ENCODE results near the gene PRDM16. TPM values are rescaled to one million over a fixed set of nuclear protein-coding genes. Genes with fewer than 3 reads are reported as not detected.

The PRDM16 gene
- polyA plus RNA-seq, 3 donors: not detected

DNA sequence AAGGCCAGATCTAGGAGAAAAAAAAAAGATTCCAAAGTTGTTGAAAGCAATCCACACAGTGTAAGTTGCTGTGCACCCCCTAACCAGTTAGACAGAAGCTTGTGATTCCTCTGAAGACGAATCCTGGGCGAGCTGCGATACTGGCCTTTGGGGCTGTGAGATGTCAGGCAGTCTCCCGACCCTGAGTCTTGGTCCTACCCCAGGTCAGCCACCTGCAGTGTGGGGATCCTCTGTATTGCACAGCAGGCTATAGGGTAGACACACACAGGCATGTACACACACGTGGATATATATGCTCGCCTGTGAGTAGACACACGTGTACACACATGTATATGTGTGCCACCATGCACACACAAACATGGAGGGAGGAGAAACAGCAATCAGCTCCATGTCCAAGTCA lies 34.8 kb upstream of the PRDM16 start:
- H3K9ac ChIP-seq (ENCODE audit: insufficient read depth, low read length, poor library complexity, severe bottlenecking): no peak overlapping the region
- H3K27me3 Mint-ChIP-seq (ENCODE audit: low read depth in 3 of 3): peaks cover 2 to 8% (median 4%) of the 10 kb centered on the region in 3 donors
- intact Hi-C loops (cut with micrococcal nuclease): no loop called here
- 79% methylated on average over 7 of the region's 7 CpGs for WGBS (ENCODE audit: insufficient coverage)
- no peaks in the 10 kb centered on the region for H3K27me3 ChIP-seq (ENCODE audit: control insufficient read depth in 2 of 2, insufficient read depth in 2 of 2, low read length in 2 of 2)
- no peaks in the 10 kb centered on the region for H3K9me3 ChIP-seq (replicated peaks in 1 of 2; ENCODE audit: control insufficient read depth in 1 of 2, insufficient read depth in 1 of 2, low read length in 2 of 2)
- no peaks in the 10 kb centered on the region for H3K4me1 Mint-ChIP-seq
- no peak overlapping the region for H3K4me3 ChIP-seq (replicated peaks in 1 of 3; ENCODE audit: low read depth in 2 of 3, low read length in 3 of 3)
- H3K36me3 ChIP-seq (replicated peaks in 1 of 2; ENCODE audit: control insufficient read depth in 1 of 2, insufficient read depth in 2 of 2, low read length in 2 of 2): no peaks in the 10 kb centered on the region
- H4K20me1 ChIP-seq (ENCODE audit: insufficient read depth, low read length): no peaks in the 10 kb centered on the region
- H3K4me1 ChIP-seq (ENCODE audit: control insufficient read depth in 1 of 2, insufficient read depth in 2 of 2, low read length in 2 of 2): no peaks in the 10 kb centered on the region
- no peaks in the 10 kb centered on the region for H3K9me3 Mint-ChIP-seq
- no peak for DNase-seq
- no peaks in the 10 kb centered on the region for H3K79me2 ChIP-seq (ENCODE audit: insufficient read depth, low read length)
- no peak overlapping the region for H2AFZ ChIP-seq (ENCODE audit: insufficient read depth, low read depth, low read length, poor library complexity, severe bottlenecking)
- no peak overlapping the region for H3K4me2 ChIP-seq (replicated peaks; ENCODE audit: extremely low read depth, low read length, poor library complexity, severe bottlenecking)
- no peak overlapping the region for H3K27ac Mint-ChIP-seq
- H3K36me3 Mint-ChIP-seq: no peaks in the 10 kb centered on the region
- TF ChIP-seq, protein P1, sequence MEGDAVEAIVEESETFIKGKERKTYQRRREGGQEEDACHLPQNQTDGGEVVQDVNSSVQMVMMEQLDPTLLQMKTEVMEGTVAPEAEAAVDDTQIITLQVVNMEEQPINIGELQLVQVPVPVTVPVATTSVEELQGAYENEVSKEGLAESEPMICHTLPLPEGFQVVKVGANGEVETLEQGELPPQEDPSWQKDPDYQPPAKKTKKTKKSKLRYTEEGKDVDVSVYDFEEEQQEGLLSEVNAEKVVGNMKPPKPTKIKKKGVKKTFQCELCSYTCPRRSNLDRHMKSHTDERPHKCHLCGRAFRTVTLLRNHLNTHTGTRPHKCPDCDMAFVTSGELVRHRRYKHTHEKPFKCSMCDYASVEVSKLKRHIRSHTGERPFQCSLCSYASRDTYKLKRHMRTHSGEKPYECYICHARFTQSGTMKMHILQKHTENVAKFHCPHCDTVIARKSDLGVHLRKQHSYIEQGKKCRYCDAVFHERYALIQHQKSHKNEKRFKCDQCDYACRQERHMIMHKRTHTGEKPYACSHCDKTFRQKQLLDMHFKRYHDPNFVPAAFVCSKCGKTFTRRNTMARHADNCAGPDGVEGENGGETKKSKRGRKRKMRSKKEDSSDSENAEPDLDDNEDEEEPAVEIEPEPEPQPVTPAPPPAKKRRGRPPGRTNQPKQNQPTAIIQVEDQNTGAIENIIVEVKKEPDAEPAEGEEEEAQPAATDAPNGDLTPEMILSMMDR (IDR thresholded peaks at IDR 0.05): no peak
- H3K4me3 Mint-ChIP-seq: no peak overlapping the region
- no peak overlapping the region for H3K27ac ChIP-seq (ENCODE audit: low read depth in 1 of 2, low read length in 2 of 2)

DNA sequence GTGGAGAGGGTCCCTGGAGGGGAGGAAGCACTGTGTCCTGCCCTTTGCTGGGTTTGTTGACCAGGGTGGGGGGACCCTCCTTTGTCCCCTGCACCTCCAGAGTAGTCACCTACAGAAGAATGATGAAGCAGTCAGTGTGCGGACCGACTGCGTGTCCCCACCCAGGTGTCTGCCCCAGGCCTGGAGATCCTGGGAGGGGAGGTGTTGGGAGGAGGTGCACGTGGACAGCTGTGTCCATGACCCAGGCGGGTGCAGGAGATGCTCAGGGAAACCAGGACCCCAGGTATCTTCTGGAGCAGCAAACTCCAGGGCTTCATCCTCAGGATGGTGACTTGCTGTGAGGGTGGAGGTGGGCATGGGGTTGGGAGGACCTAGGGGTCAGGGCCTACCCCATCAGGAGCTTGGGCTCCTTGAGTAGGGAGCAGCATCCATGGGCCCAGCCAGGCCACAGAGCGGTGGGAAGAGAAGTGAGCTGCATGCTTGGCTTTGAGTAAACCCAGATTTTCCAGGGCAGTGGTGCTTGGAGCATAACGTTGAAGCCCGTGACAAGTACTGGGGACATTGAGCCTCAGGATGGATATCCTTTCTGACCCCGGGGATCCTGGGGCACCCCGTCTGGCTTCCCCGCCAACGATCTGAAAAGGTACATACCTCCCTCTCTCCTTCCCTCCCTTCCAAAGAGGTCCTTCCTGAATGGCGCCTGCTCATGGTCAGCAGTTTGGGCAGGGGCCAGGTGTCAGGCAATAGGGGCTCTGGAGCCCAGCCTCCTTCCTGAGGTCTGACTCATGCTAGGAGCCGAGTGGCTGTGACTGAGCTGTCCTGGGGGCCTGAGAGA lies 34.1 kb upstream of the PRDM16 start:
- Mint-ChIP-seq H3K4me1 (no peaks in the 10 kb centered on the region), H3K4me3 (no peak overlapping the region)
- H2AFZ ChIP-seq (ENCODE audit: insufficient read depth, low read depth, low read length, poor library complexity, severe bottlenecking): no peak overlapping the region

More for the DNA sequence above, 34.1 kb upstream of the PRDM16 start:
- Histone ChIP-seq H3K4me3 (replicated peaks in 1 of 3; ENCODE audit: low read depth in 2 of 3, low read length in 3 of 3) (no peak overlapping the region), H3K36me3 (replicated peaks in 1 of 2; ENCODE audit: control insufficient read depth in 1 of 2, insufficient read depth in 2 of 2, low read length in 2 of 2) (no peaks in the 10 kb centered on the region), H3K27ac (ENCODE audit: low read depth in 1 of 2, low read length in 2 of 2) (no peak overlapping the region), H3K4me2 (replicated peaks; ENCODE audit: extremely low read depth, low read length, poor library complexity, severe bottlenecking) (no peak overlapping the region), H4K20me1 (ENCODE audit: insufficient read depth, low read length) (no peaks in the 10 kb centered on the region), H3K9ac (ENCODE audit: insufficient read depth, low read length, poor library complexity, severe bottlenecking) (no peak overlapping the region), H3K27me3 (ENCODE audit: control insufficient read depth in 2 of 2, insufficient read depth in 2 of 2, low read length in 2 of 2) (no peaks in the 10 kb centered on the region), H3K79me2 (ENCODE audit: insufficient read depth, low read length) (no peaks in the 10 kb centered on the region), H3K9me3 (replicated peaks in 1 of 2; ENCODE audit: control insufficient read depth in 1 of 2, insufficient read depth in 1 of 2, low read length in 2 of 2) (no peaks in the 10 kb centered on the region), H3K4me1 (ENCODE audit: control insufficient read depth in 1 of 2, insufficient read depth in 2 of 2, low read length in 2 of 2) (no peaks in the 10 kb centered on the region)
- Mint-ChIP-seq H3K9me3 (no peaks in the 10 kb centered on the region), H3K36me3 (no peaks in the 10 kb centered on the region), H3K27me3 (ENCODE audit: low read depth in 3 of 3) (peaks cover 2 to 5% (median 4%) of the 10 kb centered on the region in 3 donors), H3K27ac (peak overlapping the region in 1 of 7 donors; percentile 42)
- WGBS (ENCODE audit: insufficient coverage): 64% methylated on average over 8 of the region's 14 CpGs
- no peak for DNase-seq
- TF ChIP-seq, protein P1 (IDR thresholded peaks at IDR 0.05): no peak
- intact Hi-C loops (cut with micrococcal nuclease): no loop called here

Measured in CD14-positive monocyte (primary cell).